HEK293 (cell line): ENCODE data around the gene GRIA1.

ENCODE experiments used
- CTCF ChIA-PET: fragments of 350-600 bp; formaldehyde crosslinking; extraction: SDS; loops from one replicate; lab custom pipeline; 2021; ENCODE audit warnings: antibody characterized with exemption; lab: Yijun Ruan, JAX
- POLR2A ChIA-PET: fragments of 300-600 bp; formaldehyde crosslinking; extraction: SDS; loops from one replicate; lab custom pipeline; 2020; ENCODE audit warnings: antibody characterized with exemption, inconsistent platforms; lab: Yijun Ruan, JAX
- H3K27ac ChIP-seq: fragments of 200-500 bp; sonication (Bioruptor generic); 2 replicates; pipeline ENCODE4 v1.5.1; 2014; ENCODE audit warnings: low read depth, low read length, control low read depth, inconsistent platforms; ENCODE audit errors: extremely low read depth
- H3K36me3 ChIP-seq, 2 experiments: fragments of 200-500 bp in 1 of 2; sonication (Bioruptor generic) in 1 of 2; 1 replicate in 1 of 2; 2 replicates in 1 of 2; pipeline ENCODE4 v1.5.1; 2014 to 2017; ENCODE audit warnings: inconsistent platforms in 2 of 2, low read length in 2 of 2; ENCODE audit not compliant: control insufficient read depth in 2 of 2, insufficient read depth in 1 of 2
- H3K4me1 ChIP-seq: fragments of 200-500 bp; sonication (Bioruptor generic); 2 replicates; pipeline ENCODE4 v1.5.1; 2014; ENCODE audit warnings: mild to moderate bottlenecking, low read length, inconsistent platforms; ENCODE audit not compliant: control insufficient read depth, insufficient read depth
- H3K4me3 ChIP-seq: 2 replicates; pipeline ENCODE4 v1.5.1; 2011; ENCODE audit warnings: low read depth, mild to moderate bottlenecking, control low read depth, low read length, moderate library complexity
- H3K9me3 ChIP-seq: fragments of 200-500 bp; sonication (Bioruptor generic); 2 replicates; pipeline ENCODE4 v1.5.1; 2014; ENCODE audit warnings: low read depth, low read length, inconsistent platforms; ENCODE audit not compliant: control insufficient read depth, insufficient read depth
- INSM2 ChIP-seq: fragments of 450-650 bp; formaldehyde crosslinking; IDR thresholded peaks from 2 replicates; pipeline ENCODE4 v1.5.1; 2016; ENCODE audit warnings: missing biosample characterization, missing genetic modification characterization
- SCRT2 ChIP-seq: fragments of 450-650 bp; formaldehyde crosslinking; IDR thresholded peaks from 2 replicates; pipeline ENCODE4 v1.5.1; 2016; ENCODE audit warnings: missing biosample characterization, missing genetic modification characterization
- SP3 ChIP-seq: fragments of 450-650 bp; formaldehyde crosslinking; IDR thresholded peaks from 2 replicates; pipeline ENCODE4 v1.5.1; 2016; ENCODE audit warnings: missing biosample characterization, missing genetic modification characterization
- ZBTB26 ChIP-seq: fragments of 450-650 bp; formaldehyde crosslinking; optimal IDR thresholded peaks from 2 replicates; pipeline ENCODE3; 2016; ENCODE audit warnings: missing biosample characterization, mild to moderate bottlenecking, missing genetic modification characterization
- ZBTB7A ChIP-seq: fragments of 450-650 bp; formaldehyde crosslinking; IDR thresholded peaks from 2 replicates; pipeline ENCODE4 v1.5.1; 2016; ENCODE audit warnings: low read depth, missing biosample characterization, missing genetic modification characterization
- ZBTB8A ChIP-seq: fragments of 450-650 bp; formaldehyde crosslinking; IDR thresholded peaks from 2 replicates; pipeline ENCODE4 v1.5.1; 2016; ENCODE audit warnings: missing biosample characterization, missing genetic modification characterization
- ZEB2 ChIP-seq: fragments of 450-650 bp; formaldehyde crosslinking; IDR thresholded peaks from 2 replicates; pipeline ENCODE4 v1.5.1; 2016; ENCODE audit warnings: missing biosample characterization, missing genetic modification characterization
- ZNF112 ChIP-seq: fragments of 450-650 bp; formaldehyde crosslinking; IDR thresholded peaks from 2 replicates; pipeline ENCODE4 v1.5.0; 2017; ENCODE audit warnings: missing biosample characterization, missing genetic modification characterization
- ZNF132 ChIP-seq: fragments of 450-650 bp; formaldehyde crosslinking; IDR thresholded peaks from 2 replicates; pipeline ENCODE4 v1.5.1; 2017; ENCODE audit warnings: missing biosample characterization, missing genetic modification characterization, borderline replicate concordance
- ZNF221 ChIP-seq: fragments of 450-650 bp; formaldehyde crosslinking; IDR thresholded peaks from 2 replicates; pipeline ENCODE4 v1.5.1; 2017; ENCODE audit warnings: missing biosample characterization, missing genetic modification characterization, borderline replicate concordance
- ZNF426 ChIP-seq: fragments of 450-650 bp; formaldehyde crosslinking; IDR thresholded peaks from 2 replicates; pipeline ENCODE4 v1.5.1; 2017; ENCODE audit warnings: missing biosample characterization, missing genetic modification characterization, mild to moderate bottlenecking, inconsistent platforms, moderate library complexity
- ZNF48 ChIP-seq: fragments of 450-650 bp; formaldehyde crosslinking; IDR thresholded peaks from 2 replicates; pipeline ENCODE4 v1.5.1; 2016; ENCODE audit warnings: missing biosample characterization, missing genetic modification characterization
- ZNF518A ChIP-seq: fragments of 450-650 bp; formaldehyde crosslinking; conservative IDR thresholded peaks from 2 replicates; pipeline ENCODE4 v1.5.1; 2016; ENCODE audit warnings: low read depth, missing biosample characterization, missing genetic modification characterization
- ZNF521 ChIP-seq: fragments of 450-650 bp; formaldehyde crosslinking; IDR thresholded peaks from 2 replicates; pipeline ENCODE4 v1.5.1; 2017; ENCODE audit warnings: missing biosample characterization, mild to moderate bottlenecking, missing genetic modification characterization
- ZNF654 ChIP-seq: fragments of 450-650 bp; formaldehyde crosslinking; IDR thresholded peaks from 2 replicates; pipeline ENCODE4 v1.5.1; 2016; ENCODE audit warnings: low read depth, missing biosample characterization, missing genetic modification characterization
- ZNF701 ChIP-seq: fragments of 450-650 bp; formaldehyde crosslinking; IDR thresholded peaks from 2 replicates; pipeline ENCODE4 v1.5.1; 2016; ENCODE audit warnings: missing biosample characterization, missing genetic modification characterization
- ZNF704 ChIP-seq: fragments of 450-650 bp; formaldehyde crosslinking; IDR thresholded peaks from 2 replicates; pipeline ENCODE4 v1.5.1; 2016; ENCODE audit warnings: missing biosample characterization, missing genetic modification characterization
- ZNF776 ChIP-seq: fragments of 450-650 bp; formaldehyde crosslinking; IDR thresholded peaks from 2 replicates; pipeline ENCODE4 v1.5.0; 2017; ENCODE audit warnings: missing biosample characterization, missing genetic modification characterization, borderline replicate concordance
- ZNF830 ChIP-seq: fragments of 450-650 bp; IDR thresholded peaks from 2 replicates; pipeline ENCODE4 v1.5.0; 2018; ENCODE audit warnings: missing biosample characterization, missing genetic modification characterization, low read depth, mild to moderate bottlenecking, moderate library complexity
- ZSCAN16 ChIP-seq: fragments of 450-650 bp; formaldehyde crosslinking; IDR thresholded peaks from 2 replicates; pipeline ENCODE4 v1.5.1; 2016; ENCODE audit warnings: missing biosample characterization, missing genetic modification characterization

GRIA1 gene

GRCh38 chr5:153534102-153534501, 43.6 kb downstream of the GRIA1 start:
- H3K4me3 ChIP-seq: no peak overlapping the region
- H3K27ac ChIP-seq: no peak overlapping the region
- no peaks in the 10 kb centered on the region for H3K4me1 ChIP-seq
- H3K9me3 ChIP-seq: no peaks in the 10 kb centered on the region
- H3K36me3 ChIP-seq: no peaks in the 10 kb centered on the region
- no peak for TF ChIP-seq ZNF654 (tag by site-specific recombination)
- TF ChIP-seq ZEB2 (tag by site-specific recombination): no peak
- CTCF ChIA-PET: interaction anchor here (0.7 kb wide), 1 partner anchor 145 kb away, joined by 3 read pairs; no protein-coding TSS in a partner anchor
- POLR2A ChIA-PET: no interaction called here

GRCh38 chr5:153537207-153537606, 46.7 kb downstream of the GRIA1 start:
- ChIA-PET POLR2A (no interaction called here), CTCF (no interaction called here)
- Histone ChIP-seq H3K4me3 (no peak overlapping the region), H3K9me3 (no peaks in the 10 kb centered on the region), H3K36me3 (no peaks in the 10 kb centered on the region), H3K4me1 (no peaks in the 10 kb centered on the region), H3K27ac (no peak overlapping the region)
- TF ChIP-seq SP3 (tag by site-specific recombination) (no peak), ZNF701 (tag by site-specific recombination) (no peak), ZNF776 (no peak), ZNF830 (no peak), SCRT2 (tag by site-specific recombination) (no peak), ZBTB7A (tag by site-specific recombination) (no peak), ZNF518A (tag by site-specific recombination) (no peak), ZNF704 (tag by site-specific recombination) (no peak)

- Histone ChIP-seq H3K4me1 (no peaks in the 10 kb centered on the region), H3K4me3 (no peak overlapping the region), H3K27ac (no peak overlapping the region), H3K9me3 (no peaks in the 10 kb centered on the region), H3K36me3 (no peaks in the 10 kb centered on the region)
- no peak for TF ChIP-seq ZSCAN16 (tag by site-specific recombination)
- no peak for TF ChIP-seq ZNF521 (tag by site-specific recombination)
- TF ChIP-seq ZNF112 (tag by site-specific recombination): no peak
- TF ChIP-seq ZNF48 (tag by site-specific recombination): no peak
- TF ChIP-seq ZNF132: no peak
- TF ChIP-seq INSM2 (tag by site-specific recombination): no peak
- no peak for TF ChIP-seq ZBTB8A (tag by site-specific recombination)
- no peak for TF ChIP-seq ZNF221 (tag by site-specific recombination)
- TF ChIP-seq ZNF426: no peak
- no peak for TF ChIP-seq ZNF654 (tag by site-specific recombination)
- no peak for TF ChIP-seq ZBTB26 (tag by site-specific recombination)
- ChIA-PET POLR2A (no interaction called here), CTCF (no interaction called here)
Measured at GRCh38 chr5:153539983-153540382, 49.5 kb downstream of the GRIA1 start.
